Measurements from ENCODE around the gene DENND6A. TPM values are rescaled to one million over a fixed set of nuclear protein-coding genes. Genes with fewer than 3 reads are reported as not detected.

DENND6A gene
- total and polyA plus RNA-seq, 7 donors: 6.0 to 51.7 (median 23.8) TPM

DNA sequence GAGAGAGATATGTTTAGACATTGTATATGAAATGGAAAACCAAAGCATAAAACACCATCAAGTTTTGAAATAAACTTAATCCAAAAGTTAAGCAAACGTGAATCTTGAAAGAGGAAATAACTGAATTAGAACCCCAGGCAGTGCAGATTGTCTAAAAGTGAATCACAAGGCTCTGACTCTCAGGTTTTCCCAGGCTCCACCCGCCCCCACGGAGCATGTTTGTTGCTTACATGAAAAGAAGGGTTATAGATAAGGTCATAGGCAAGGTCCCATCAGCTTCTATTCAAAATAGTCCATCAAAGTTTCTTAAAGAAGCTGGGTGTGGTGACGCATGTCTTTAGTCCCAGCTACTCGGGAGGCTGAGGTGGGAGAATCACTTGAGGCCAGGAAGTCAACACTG lies 34.2 kb upstream of the DENND6A start:
- 89 to 90% methylated on average over 5 of the region's 5 CpGs for WGBS, 2 donors

DNA sequence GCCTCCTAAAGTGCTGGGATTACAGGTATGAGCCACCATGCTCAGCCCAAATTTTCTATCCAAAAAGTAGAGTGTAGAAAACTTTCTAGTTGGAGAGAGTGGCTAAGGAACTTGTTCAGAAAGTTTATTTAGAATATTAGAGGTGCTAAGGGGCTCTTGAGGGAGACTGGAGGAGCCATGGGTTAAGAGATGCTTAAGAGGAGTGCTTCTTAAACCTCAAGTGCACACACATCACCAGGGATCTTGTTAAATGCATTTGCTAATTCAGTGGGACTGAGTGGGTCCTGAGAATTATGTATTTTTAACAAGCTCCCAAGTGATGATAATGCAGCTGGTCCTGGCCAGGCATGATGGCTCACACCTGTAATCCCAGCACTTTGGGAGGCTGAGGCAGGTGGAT lies 33.5 kb upstream of the DENND6A start:
- Histone ChIP-seq H3K4me1 (no peaks in the 10 kb centered on the region), H3K9me3 (no peaks in the 10 kb centered on the region), H3K4me3 (no peak overlapping the region), H3K36me3 (no peaks in the 10 kb centered on the region), H3K27me3 (no peaks in the 10 kb centered on the region), H3K27ac (no peak overlapping the region)
- TF ChIP-seq EP300 (IDR thresholded peaks at IDR 0.05): no peak
- TF ChIP-seq, protein P1, sequence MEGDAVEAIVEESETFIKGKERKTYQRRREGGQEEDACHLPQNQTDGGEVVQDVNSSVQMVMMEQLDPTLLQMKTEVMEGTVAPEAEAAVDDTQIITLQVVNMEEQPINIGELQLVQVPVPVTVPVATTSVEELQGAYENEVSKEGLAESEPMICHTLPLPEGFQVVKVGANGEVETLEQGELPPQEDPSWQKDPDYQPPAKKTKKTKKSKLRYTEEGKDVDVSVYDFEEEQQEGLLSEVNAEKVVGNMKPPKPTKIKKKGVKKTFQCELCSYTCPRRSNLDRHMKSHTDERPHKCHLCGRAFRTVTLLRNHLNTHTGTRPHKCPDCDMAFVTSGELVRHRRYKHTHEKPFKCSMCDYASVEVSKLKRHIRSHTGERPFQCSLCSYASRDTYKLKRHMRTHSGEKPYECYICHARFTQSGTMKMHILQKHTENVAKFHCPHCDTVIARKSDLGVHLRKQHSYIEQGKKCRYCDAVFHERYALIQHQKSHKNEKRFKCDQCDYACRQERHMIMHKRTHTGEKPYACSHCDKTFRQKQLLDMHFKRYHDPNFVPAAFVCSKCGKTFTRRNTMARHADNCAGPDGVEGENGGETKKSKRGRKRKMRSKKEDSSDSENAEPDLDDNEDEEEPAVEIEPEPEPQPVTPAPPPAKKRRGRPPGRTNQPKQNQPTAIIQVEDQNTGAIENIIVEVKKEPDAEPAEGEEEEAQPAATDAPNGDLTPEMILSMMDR (IDR thresholded peaks at IDR 0.05): no peak
- no peak for TF ChIP-seq POLR2A (IDR thresholded peaks at IDR 0.05)
- TF ChIP-seq POLR2AphosphoS5 (IDR thresholded peaks at IDR 0.05): no peak
- no peak for DNase-seq
- intact Hi-C loops (cut with DNase I): no loop called here

More for the DNA sequence above, 34.2 kb upstream of the DENND6A start:
- Histone ChIP-seq H3K9me3 (no peaks in the 10 kb centered on the region), H3K27me3 (no peaks in the 10 kb centered on the region), H3K27ac (no peak overlapping the region), H3K36me3 (no peaks in the 10 kb centered on the region), H3K4me1 (no peaks in the 10 kb centered on the region), H3K4me3 (no peak overlapping the region)
- intact Hi-C loops (cut with DNase I): no loop called here
- no peak for DNase-seq
- TF ChIP-seq, protein P1 (IDR thresholded peaks at IDR 0.05): no peak
- no peak for TF ChIP-seq POLR2A (IDR thresholded peaks at IDR 0.05)
- TF ChIP-seq EP300 (IDR thresholded peaks at IDR 0.05): no peak

DNA sequence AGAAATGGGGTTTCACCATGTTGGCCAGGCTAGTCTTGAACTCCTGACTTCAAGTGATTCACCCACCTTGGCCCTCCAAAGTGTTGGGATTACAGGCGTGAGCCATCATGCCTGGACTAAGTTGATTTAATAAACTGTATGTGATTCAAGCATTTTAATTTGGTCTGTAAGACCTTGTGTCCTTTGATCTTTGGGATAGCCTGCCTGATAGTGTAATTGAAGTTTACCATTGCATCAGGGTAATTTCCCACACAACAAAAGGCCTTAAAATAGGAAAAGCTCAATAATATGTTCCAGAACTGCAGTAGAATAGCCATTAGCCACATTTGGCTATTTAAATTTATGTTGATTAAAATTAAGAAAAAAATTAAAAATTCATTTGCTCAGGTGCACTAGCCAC lies 25.2 kb upstream of the DENND6A start:
- Histone ChIP-seq H3K4me3 (no peak overlapping the region), H3K36me3 (no peaks in the 10 kb centered on the region), H3K27ac (no peak overlapping the region), H3K4me1 (no peaks in the 10 kb centered on the region), H3K9me3 (no peaks in the 10 kb centered on the region), H3K27me3 (no peaks in the 10 kb centered on the region)
- TF ChIP-seq POLR2A (IDR thresholded peaks at IDR 0.05): no peak
- TF ChIP-seq POLR2AphosphoS5 (IDR thresholded peaks at IDR 0.05): no peak
- TF ChIP-seq, protein P1 (IDR thresholded peaks at IDR 0.05): no peak
- no peak for TF ChIP-seq EP300 (IDR thresholded peaks at IDR 0.05)
- intact Hi-C loops (cut with DNase I): no loop called here
- WGBS, 2 donors: 91 to 96% methylated on average over 1 of the region's 1 CpG
- DNase-seq: no peak

DNA sequence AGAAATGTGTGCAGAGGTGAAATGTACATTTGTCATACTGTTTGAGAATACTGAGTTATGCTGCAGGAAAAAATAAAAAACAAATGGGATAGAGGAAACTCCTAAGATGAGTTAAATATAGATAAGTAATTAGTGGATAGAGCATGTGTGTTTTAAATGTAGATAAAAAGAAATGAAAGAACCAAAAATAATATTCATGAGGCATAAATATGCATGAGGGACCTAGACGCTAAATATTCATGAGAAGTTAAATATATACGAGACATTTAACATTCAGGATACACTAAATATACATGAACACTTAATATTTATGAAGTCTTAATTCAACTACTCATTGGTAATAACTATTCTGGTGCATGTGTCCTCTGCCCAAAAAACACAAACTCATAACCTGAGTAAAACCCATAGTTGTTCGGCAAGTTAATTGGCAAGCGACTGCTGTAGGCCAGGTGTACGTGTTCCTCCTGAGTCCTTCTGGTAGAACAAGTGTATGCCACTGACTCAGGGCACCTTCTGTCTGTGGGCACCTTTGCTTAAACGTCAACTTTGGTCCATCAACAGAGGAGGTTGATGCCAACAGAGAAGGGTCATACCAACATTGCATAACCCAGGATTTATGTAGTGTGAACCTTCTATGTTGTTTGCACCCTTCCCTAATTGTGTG lies 24.5 kb upstream of the DENND6A start:
- Histone ChIP-seq H3K36me3 (no peaks in the 10 kb centered on the region), H3K4me1 (no peaks in the 10 kb centered on the region), H3K27me3 (no peaks in the 10 kb centered on the region), H3K9me3 (no peaks in the 10 kb centered on the region), H3K27ac (no peak overlapping the region), H3K4me3 (no peak overlapping the region)
- intact Hi-C loops (cut with DNase I): no loop called here
- no peak for TF ChIP-seq EP300 (IDR thresholded peaks at IDR 0.05)
- no peak for TF ChIP-seq POLR2A (IDR thresholded peaks at IDR 0.05)
- TF ChIP-seq, protein P1 (IDR thresholded peaks at IDR 0.05): no peak
- TF ChIP-seq POLR2AphosphoS5 (IDR thresholded peaks at IDR 0.05): no peak
- 94 to 96% methylated on average over 6 of the region's 6 CpGs for WGBS, 2 donors
- DNase-seq: no peak

DNA sequence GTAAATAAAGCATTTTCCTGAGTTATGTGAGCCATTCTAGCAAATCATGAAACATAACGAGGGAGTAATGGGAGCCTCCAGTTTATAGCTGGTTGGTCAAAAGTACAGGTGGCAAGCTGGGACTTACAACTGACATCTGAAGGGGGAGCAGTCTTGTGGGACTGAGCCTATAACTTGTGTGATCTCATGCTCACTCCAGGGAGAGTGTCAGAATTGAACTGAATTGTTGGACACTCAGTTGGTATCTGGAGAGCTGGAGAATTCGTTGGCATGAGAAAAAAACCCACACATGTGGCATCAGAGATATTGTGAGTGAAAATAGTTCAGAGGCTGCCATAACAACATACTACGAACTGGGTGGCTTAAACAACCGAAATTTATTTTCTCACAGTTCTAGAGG lies 22.8 kb upstream of the DENND6A start:
- no peak overlapping the region for H3K27ac ChIP-seq
- intact Hi-C loops (cut with DNase I): no loop called here
- no peak for TF ChIP-seq EP300 (IDR thresholded peaks at IDR 0.05)
- TF ChIP-seq, protein P1 (IDR thresholded peaks at IDR 0.05): no peak
- TF ChIP-seq POLR2A (IDR thresholded peaks at IDR 0.05): no peak
- no peak for TF ChIP-seq POLR2AphosphoS5 (IDR thresholded peaks at IDR 0.05)
- H3K9me3 ChIP-seq: no peaks in the 10 kb centered on the region
- no peak overlapping the region for H3K4me3 ChIP-seq
- WGBS, 2 donors: 69 to 87% methylated on average over 4 of the region's 4 CpGs
- no peak for DNase-seq
- H3K27me3 ChIP-seq: no peaks in the 10 kb centered on the region
- no peaks in the 10 kb centered on the region for H3K36me3 ChIP-seq
- H3K4me1 ChIP-seq: no peaks in the 10 kb centered on the region

Measured in sigmoid colon (tissue), 7 donors.